Measurements from ENCODE around the gene PLN.
A peak's percentile ranks its signal among the peaks of the same experiment; 100 is the strongest.

PLN gene

GRCh38 chr6:118574051-118574865 lies 26.2 kb downstream of the PLN start:
- no peak overlapping the region for H3K4me3 ChIP-seq (replicated peaks; ENCODE audit: low read depth, low read length)
- TF ChIP-seq CTCF (IDR thresholded peaks at IDR 0.05; ENCODE audit: low read length, missing control alignments) = no peak
- no peak for DNase-seq (ENCODE audit: low read depth)

GRCh38 chr6:118577972-118578371 lies 29.9 kb downstream of the PLN start:
- no peak overlapping the region for H3K4me3 ChIP-seq (replicated peaks; ENCODE audit: low read depth, low read length)
- DNase-seq (ENCODE audit: low read depth) = no peak
- TF ChIP-seq CTCF (IDR thresholded peaks at IDR 0.05; ENCODE audit: low read length, missing control alignments) = no peak

GRCh38 chr6:118578617-118579016 lies 30.5 kb downstream of the PLN start:
- DNase-seq (ENCODE audit: low read depth) = no peak
- H3K4me3 ChIP-seq (replicated peaks; ENCODE audit: low read depth, low read length) = no peak overlapping the region
- TF ChIP-seq CTCF (IDR thresholded peaks at IDR 0.05; ENCODE audit: low read length, missing control alignments) = no peak

GRCh38 chr6:118579786-118580185 lies 31.7 kb downstream of the PLN start:
- no peak overlapping the region for H3K4me3 ChIP-seq (replicated peaks; ENCODE audit: low read depth, low read length)

GRCh38 chr6:118580585-118581419 lies 32.7 kb downstream of the PLN start:
- TF ChIP-seq CTCF (IDR thresholded peaks at IDR 0.05; ENCODE audit: low read length, missing control alignments) = peak; percentile 70
- DNase-seq (ENCODE audit: low read depth) = peak; percentile 93

More at GRCh38 chr6:118579786-118580185, 31.7 kb downstream of the PLN start:
- DNase-seq (ENCODE audit: low read depth) = no peak
- TF ChIP-seq CTCF (IDR thresholded peaks at IDR 0.05; ENCODE audit: low read length, missing control alignments) = no peak

GRCh38 chr6:118581489-118581959 lies 33.4 kb downstream of the PLN start:
- no peak for TF ChIP-seq CTCF (IDR thresholded peaks at IDR 0.05; ENCODE audit: low read length, missing control alignments)
- H3K4me3 ChIP-seq (replicated peaks; ENCODE audit: low read depth, low read length) = no peak overlapping the region
- DNase-seq (ENCODE audit: low read depth) = peak; percentile 79

More at GRCh38 chr6:118580585-118581419, 32.7 kb downstream of the PLN start:
- H3K4me3 ChIP-seq (replicated peaks; ENCODE audit: low read depth, low read length) = no peak overlapping the region
